GM21381 (cell line): ENCODE results near the gene ZC3H12A.

Source experiments
- ATAC-seq: cut with Tn5 transposase; IDR thresholded peaks from one replicate; pipeline ENCODE4 v1.9.1; 2021; ENCODE audit warnings: mild to moderate bottlenecking, moderate library complexity; ENCODE audit not compliant: unreplicated experiment

Gene ZC3H12A

GRCh38 chr1:37453647-37454046, 20.7 kb upstream of the ZC3H12A start:
- no peak for ATAC-seq

- no peak for ATAC-seq
These were observed 18.9 kb upstream of the ZC3H12A start for GRCh38 chr1:37455516-37455915.

- no peak for ATAC-seq
These were observed 17.8 kb upstream of the ZC3H12A start for GRCh38 chr1:37456614-37457013.

GRCh38 chr1:37458551-37458950, 15.8 kb upstream of the ZC3H12A start:
- ATAC-seq: no peak

GRCh38 chr1:37461698-37462436, 12.5 kb upstream of the ZC3H12A start:
- no peak for ATAC-seq

GRCh38 chr1:37464443-37464842, 9.9 kb upstream of the ZC3H12A start:
- no peak for ATAC-seq

- ATAC-seq: no peak
These were observed 8.5 kb upstream of the ZC3H12A start for GRCh38 chr1:37465593-37466517.

- ATAC-seq: no peak
These were observed 6.3 kb upstream of the ZC3H12A start for GRCh38 chr1:37468037-37468436.

GRCh38 chr1:37469386-37469785, 5.0 kb upstream of the ZC3H12A start:
- no peak for ATAC-seq

- ATAC-seq: no peak
These were observed 2.8 kb upstream of the ZC3H12A start for GRCh38 chr1:37471345-37472231.

- no peak for ATAC-seq
These were observed 2.1 kb upstream of the ZC3H12A start for GRCh38 chr1:37472281-37472680.

- ATAC-seq: no peak
These were observed 1.4 kb upstream of the ZC3H12A start for GRCh38 chr1:37472994-37473393.

GRCh38 chr1:37473431-37474045, 842 bp upstream of the ZC3H12A start:
- ATAC-seq: no peak

GRCh38 chr1:37474697-37475379, 458 bp downstream of the ZC3H12A start:
- ATAC-seq: peak; percentile 1

GRCh38 chr1:37475380-37476086, 1.2 kb downstream of the ZC3H12A start:
- ATAC-seq: no peak

- ATAC-seq: no peak
These were observed 1.7 kb downstream of the ZC3H12A start for GRCh38 chr1:37476087-37476452.

- no peak for ATAC-seq
These were observed 2.2 kb downstream of the ZC3H12A start for GRCh38 chr1:37476460-37477197.

GRCh38 chr1:37477198-37477931, 3.0 kb downstream of the ZC3H12A start:
- ATAC-seq: peak; percentile 29
